H1 (cell line): Measurements from ENCODE around the gene RBM6.

ENCODE experiments used
- EP300 ChIP-seq, 2 experiments: IDR thresholded peaks; 1 replicate in 1 of 2; 2 replicates in 1 of 2; pipeline ENCODE4 v1.6.1; 2011 to 2012; ENCODE audit warnings: low read depth in 2 of 2, low read length in 2 of 2, mild to moderate bottlenecking in 2 of 2, borderline replicate concordance in 1 of 2, inconsistent platforms in 1 of 2, moderate library complexity in 1 of 2
- EZH2 ChIP-seq: fragments of 200-600 bp; sonication (generic); IDR thresholded peaks from 2 replicates; pipeline ENCODE4 v1.7.1; 2012; ENCODE audit warnings: low read depth, mild to moderate bottlenecking, moderate library complexity, low read length, inconsistent platforms; ENCODE audit not compliant: severe bottlenecking
- NANOG ChIP-seq: IDR thresholded peaks from 2 replicates; pipeline ENCODE4 v1.6.1; 2011; ENCODE audit warnings: low read length, low read depth, mild to moderate bottlenecking, inconsistent platforms; ENCODE audit not compliant: insufficient read depth, poor library complexity, severe bottlenecking
- POLR2AphosphoS5 ChIP-seq: IDR thresholded peaks from 2 replicates; pipeline ENCODE4 v1.6.1; 2011; ENCODE audit warnings: low read depth, low read length
- RXRA ChIP-seq: IDR thresholded peaks from 2 replicates; pipeline ENCODE4 v1.6.1; 2011; ENCODE audit warnings: low read depth, mild to moderate bottlenecking, low read length, moderate library complexity; ENCODE audit not compliant: insufficient read depth
- SIN3A ChIP-seq, 2 experiments: IDR thresholded peaks in 1 of 2; conservative IDR thresholded peaks in 1 of 2; 2 replicates each; pipeline ENCODE4 v1.6.1; 2011 to 2012; ENCODE audit warnings: low read length in 2 of 2, improper control_type of control experiment in 1 of 2, low read depth in 1 of 2, mild to moderate bottlenecking in 1 of 2
- SP2 ChIP-seq: IDR thresholded peaks from 2 replicates; pipeline ENCODE4 v1.6.1; 2012; ENCODE audit warnings: mild to moderate bottlenecking, low read length, inconsistent platforms
- TBP ChIP-seq: IDR thresholded peaks from 2 replicates; pipeline ENCODE4 v1.6.1; 2011; ENCODE audit warnings: low read depth, low read length, improper control_type of control experiment
- ZNF274 ChIP-seq: IDR thresholded peaks from 2 replicates; pipeline ENCODE4 v1.7.0; 2012; ENCODE audit warnings: low read length, borderline replicate concordance; ENCODE audit errors: extremely low read depth
- TF ChIP-seq, protein P1 (sequence below), 3 experiments: IDR thresholded peaks; 1 replicate in 2 of 3; 2 replicates in 1 of 3; pipeline versions ENCODE4 v1.5.1 to v1.6.1; 2011; ENCODE audit warnings: low read length in 3 of 3, mild to moderate bottlenecking in 3 of 3, inconsistent platforms in 2 of 3, low read depth in 1 of 3, moderate library complexity in 1 of 3; ENCODE audit not compliant: insufficient read depth in 1 of 3; ENCODE audit errors: control extremely low read depth in 1 of 3

DNA sequence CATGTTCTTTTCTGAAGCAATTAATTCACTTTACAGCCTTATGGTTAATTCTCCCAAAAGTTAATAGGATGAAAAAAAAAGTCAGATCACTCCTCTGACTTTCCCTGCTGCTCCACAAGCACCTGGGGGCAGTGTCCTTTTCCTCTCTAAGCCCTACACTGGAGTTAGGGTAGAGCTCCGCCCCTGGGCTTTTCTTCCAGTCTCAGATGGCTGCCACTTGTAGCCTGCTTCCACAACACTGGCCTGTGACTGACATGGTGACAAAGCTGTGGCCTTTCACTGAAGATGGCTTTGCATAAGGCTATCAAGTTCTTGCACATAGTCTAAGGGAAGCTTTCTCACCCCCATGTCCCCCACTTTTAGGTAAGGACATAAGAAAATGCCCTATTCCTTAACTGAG lies 9.0 kb upstream of the RBM6 start:
- TF ChIP-seq NANOG (no peak), RXRA (no peak), SIN3A (conservative IDR thresholded peaks at IDR 0.05 in 1 of 2, IDR thresholded peaks at IDR 0.05 in 1 of 2; ENCODE audit: low read depth in 1 of 2, low read length in 2 of 2) (no peak), ZNF274 (no peak), EZH2 (no peak), EP300 (IDR thresholded peaks at IDR 0.05; ENCODE audit: borderline replicate concordance in 1 of 2, low read depth in 2 of 2, low read length in 2 of 2) (no peak), POLR2AphosphoS5 (no peak), TBP (no peak), SP2 (no peak)
- TF ChIP-seq, protein P1, sequence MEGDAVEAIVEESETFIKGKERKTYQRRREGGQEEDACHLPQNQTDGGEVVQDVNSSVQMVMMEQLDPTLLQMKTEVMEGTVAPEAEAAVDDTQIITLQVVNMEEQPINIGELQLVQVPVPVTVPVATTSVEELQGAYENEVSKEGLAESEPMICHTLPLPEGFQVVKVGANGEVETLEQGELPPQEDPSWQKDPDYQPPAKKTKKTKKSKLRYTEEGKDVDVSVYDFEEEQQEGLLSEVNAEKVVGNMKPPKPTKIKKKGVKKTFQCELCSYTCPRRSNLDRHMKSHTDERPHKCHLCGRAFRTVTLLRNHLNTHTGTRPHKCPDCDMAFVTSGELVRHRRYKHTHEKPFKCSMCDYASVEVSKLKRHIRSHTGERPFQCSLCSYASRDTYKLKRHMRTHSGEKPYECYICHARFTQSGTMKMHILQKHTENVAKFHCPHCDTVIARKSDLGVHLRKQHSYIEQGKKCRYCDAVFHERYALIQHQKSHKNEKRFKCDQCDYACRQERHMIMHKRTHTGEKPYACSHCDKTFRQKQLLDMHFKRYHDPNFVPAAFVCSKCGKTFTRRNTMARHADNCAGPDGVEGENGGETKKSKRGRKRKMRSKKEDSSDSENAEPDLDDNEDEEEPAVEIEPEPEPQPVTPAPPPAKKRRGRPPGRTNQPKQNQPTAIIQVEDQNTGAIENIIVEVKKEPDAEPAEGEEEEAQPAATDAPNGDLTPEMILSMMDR (IDR thresholded peaks at IDR 0.05; ENCODE audit: control extremely low read depth in 1 of 3, insufficient read depth in 1 of 3, low read depth in 1 of 3, low read length in 3 of 3) = peak; percentile 21 to 57 (median 54)
